Measurements from ENCODE around the gene TNPO3. TPM values are rescaled to one million over a fixed set of nuclear protein-coding genes. Genes with fewer than 3 reads are reported as not detected.
A peak's percentile ranks its signal among the peaks of the same experiment; 100 is the strongest.

The TNPO3 gene
- total RNA-seq (2012; rRNA removed) = 48.5 and 50.4 TPM in 2 replicates

DNA sequence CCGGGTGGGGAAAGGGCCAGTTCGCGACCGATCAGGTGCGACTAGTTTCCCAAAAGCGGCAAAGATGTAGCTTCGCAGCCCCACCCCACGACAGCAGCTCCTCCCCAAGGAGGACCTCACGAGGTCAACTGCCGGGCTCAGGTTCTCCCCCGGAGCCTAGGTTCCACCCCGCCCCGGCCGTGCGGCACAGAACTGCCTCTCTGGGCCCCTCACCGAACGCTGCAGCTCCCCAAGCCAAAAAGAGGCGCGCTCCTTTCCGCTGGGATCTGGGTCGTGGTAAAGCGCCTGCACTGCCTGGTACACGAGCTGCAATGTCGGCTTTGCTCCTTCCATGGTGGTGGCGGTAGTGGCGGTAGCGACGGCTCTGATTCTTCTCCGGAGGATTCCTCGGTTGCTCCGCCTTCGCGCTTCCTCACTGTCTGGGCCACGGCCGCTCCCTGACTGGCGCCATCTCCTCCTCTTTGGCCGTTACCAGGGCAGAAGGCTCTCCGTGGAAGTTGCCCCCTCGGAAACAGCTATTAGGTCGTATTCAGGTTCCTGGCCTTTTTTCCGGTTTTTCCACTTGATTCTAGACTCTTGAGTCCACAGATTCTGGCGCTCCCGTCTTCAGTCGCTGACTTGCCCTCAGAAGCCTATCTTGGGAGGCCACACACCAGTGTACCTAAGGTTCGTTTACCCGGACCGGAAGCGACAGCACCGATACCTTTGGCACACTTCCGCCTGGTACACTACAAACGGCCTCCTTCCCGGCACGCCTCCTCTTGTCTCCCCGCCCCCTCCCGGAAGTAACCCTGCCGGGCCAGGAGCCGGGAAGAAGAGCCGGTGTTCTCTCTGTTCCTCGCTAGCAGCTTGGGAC is at the start of gene TNPO3:
Gene TNPO3 (minus strand): TSS at position 674 of the 856 bp plus-strand sequence. CDS start 341 bp downstream, at position 333.
- H3K4me3 ChIP-seq (ENCODE audit: low read length) = peak within 1 kb of the TSS; percentile 91

DNA sequence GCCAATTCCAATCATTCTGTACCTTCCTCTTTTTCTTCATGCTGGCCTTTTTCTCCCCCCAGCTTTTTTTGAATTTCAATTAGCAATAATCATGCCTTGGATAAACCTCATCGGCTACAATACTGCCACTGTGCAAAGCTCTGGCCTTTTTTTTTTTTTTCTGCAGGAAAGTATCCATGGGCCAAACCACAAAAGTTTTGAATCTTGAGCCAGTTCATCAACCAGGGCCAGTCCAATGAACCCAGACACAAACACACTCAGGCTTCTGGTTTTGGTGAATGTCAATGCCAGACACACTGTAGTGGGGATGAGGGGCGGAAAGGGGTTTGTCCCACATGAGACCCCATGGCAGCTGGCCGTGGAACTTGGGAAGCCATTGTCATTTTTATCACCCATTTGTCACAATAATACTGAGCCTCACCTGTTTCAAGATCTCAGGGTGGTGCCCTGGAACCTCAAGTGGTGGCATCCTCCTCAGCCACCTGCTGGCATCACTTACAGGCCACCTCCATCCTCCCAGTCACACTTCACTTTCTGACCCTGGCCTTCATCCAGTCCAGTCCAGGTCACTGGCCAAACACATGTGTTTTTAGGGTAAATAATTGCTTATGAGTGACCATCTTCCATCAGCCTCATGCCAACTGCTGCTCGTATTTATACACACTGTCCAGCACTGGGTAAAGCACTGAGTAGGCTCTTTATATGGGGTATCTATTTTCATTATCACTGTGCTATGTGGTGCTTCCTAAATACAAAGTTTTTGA is 48.8 kb upstream of the TNPO3 start:
- Histone ChIP-seq H3K9me3 (replicated peaks; ENCODE audit: low read length) (no peaks in the 10 kb centered on the region), H3K27me3 (ENCODE audit: control insufficient read depth, insufficient read depth, low read length) (peaks cover 51% of the 10 kb centered on the region), H3K4me3 (ENCODE audit: low read length) (no peak overlapping the region)

More for the DNA sequence above, at the start of gene TNPO3:
- Histone ChIP-seq H3K9me3 (replicated peaks; ENCODE audit: low read length) (no peaks in the 10 kb centered on the region), H3K4me2 (ENCODE audit: low read length) (peak within 1 kb of the TSS; percentile 86), H3K36me3 (ENCODE audit: insufficient read depth, low read length) (no peaks in the 10 kb centered on the region), H3K4me1 (ENCODE audit: control insufficient read depth, insufficient read depth, low read length) (peaks cover 6% of the 10 kb centered on the region), H3K9ac (ENCODE audit: low read depth, low read length) (peak within 1 kb of the TSS; percentile 92), H3K27me3 (ENCODE audit: control insufficient read depth, insufficient read depth, low read length) (peaks cover 11% of the 10 kb centered on the region)

DNA sequence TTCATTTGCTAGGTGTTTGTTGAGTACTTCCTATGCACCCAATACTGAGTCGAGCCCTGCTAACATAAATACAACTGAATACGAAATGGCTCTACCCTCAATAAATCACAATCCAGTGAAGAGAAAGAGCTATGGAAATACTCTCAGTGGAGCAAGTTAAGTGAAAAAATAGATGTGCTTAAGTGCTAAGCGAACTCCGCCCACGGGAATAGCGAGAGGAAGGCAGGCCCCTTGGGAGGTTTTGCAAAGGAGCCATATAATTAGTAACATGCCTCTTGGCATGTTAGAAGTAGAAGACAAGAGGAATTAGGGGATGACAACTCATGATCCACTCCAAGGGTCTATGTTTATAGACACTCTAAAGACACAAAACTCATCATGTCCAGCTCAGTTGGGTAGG is 46.8 kb upstream of the TNPO3 start:
- Histone ChIP-seq H3K4me2 (ENCODE audit: low read length) (no peak overlapping the region), H3K4me1 (ENCODE audit: control insufficient read depth, insufficient read depth, low read length) (no peaks in the 10 kb centered on the region), H3K27me3 (ENCODE audit: control insufficient read depth, insufficient read depth, low read length) (peaks cover 58% of the 10 kb centered on the region), H3K36me3 (ENCODE audit: insufficient read depth, low read length) (no peaks in the 10 kb centered on the region), H3K9me3 (replicated peaks; ENCODE audit: low read length) (no peaks in the 10 kb centered on the region), H3K4me3 (ENCODE audit: low read length) (no peak overlapping the region), H3K9ac (ENCODE audit: low read depth, low read length) (no peak overlapping the region)

More for the DNA sequence above, 48.8 kb upstream of the TNPO3 start:
- Histone ChIP-seq H3K4me1 (ENCODE audit: control insufficient read depth, insufficient read depth, low read length) (no peaks in the 10 kb centered on the region), H3K4me2 (ENCODE audit: low read length) (no peak overlapping the region), H3K9ac (ENCODE audit: low read depth, low read length) (no peak overlapping the region), H3K36me3 (ENCODE audit: insufficient read depth, low read length) (no peaks in the 10 kb centered on the region)

DNA sequence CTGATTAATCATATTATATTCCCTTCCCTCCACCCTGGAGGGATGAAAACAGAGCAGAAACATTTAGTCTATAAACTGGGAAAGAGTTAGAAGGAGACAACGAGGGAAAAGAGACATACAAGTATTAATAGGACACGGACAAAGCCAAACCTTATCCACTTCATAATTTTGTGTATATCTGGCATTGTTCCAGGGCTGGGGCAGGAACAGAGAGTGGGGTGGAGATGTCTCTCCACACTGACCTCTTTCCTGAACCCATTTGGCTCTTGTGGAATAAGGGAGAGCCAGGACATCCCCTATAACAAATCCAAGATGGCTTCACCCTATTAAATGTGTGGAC is 45.9 kb upstream of the TNPO3 start:
- Histone ChIP-seq H3K4me2 (ENCODE audit: low read length) (no peak overlapping the region), H3K9me3 (replicated peaks; ENCODE audit: low read length) (no peaks in the 10 kb centered on the region), H3K9ac (ENCODE audit: low read depth, low read length) (no peak overlapping the region), H3K4me1 (ENCODE audit: control insufficient read depth, insufficient read depth, low read length) (no peaks in the 10 kb centered on the region), H3K27me3 (ENCODE audit: control insufficient read depth, insufficient read depth, low read length) (peaks cover 63% of the 10 kb centered on the region), H3K4me3 (ENCODE audit: low read length) (no peak overlapping the region), H3K36me3 (ENCODE audit: insufficient read depth, low read length) (no peaks in the 10 kb centered on the region)

DNA sequence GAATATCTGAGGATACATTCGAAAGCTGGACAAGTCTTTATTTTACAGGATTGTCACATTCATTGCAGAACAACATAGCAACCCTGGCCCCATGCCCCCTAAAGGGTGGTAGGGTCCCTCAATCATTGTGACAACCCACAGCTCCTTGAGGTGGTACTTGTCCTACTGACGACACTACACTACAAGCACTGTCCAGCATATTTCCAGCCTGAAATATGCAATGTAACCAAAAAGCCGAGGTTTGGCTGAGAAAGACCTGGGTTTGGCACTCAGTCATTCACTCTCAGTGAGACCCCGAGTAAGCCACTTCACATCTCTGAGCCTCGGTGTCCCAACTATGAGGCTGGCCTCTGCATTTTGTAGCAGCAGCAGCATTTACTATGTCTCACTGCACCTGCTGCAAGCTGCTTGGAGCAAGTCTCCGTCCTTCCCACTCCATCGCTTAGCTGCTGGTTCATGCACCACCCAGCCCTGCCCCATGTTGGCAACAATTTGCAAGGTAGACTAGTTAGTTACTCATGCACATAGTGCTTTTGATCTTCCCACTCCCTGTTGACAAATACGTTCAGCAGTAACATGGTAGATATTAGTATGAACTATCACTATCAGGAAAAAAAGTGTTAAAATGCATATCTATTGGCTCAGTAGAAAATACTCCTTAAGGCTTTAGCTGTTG is 43.6 kb upstream of the TNPO3 start:
- Histone ChIP-seq H3K36me3 (ENCODE audit: insufficient read depth, low read length) (no peaks in the 10 kb centered on the region), H3K27me3 (ENCODE audit: control insufficient read depth, insufficient read depth, low read length) (peaks cover 60% of the 10 kb centered on the region)

DNA sequence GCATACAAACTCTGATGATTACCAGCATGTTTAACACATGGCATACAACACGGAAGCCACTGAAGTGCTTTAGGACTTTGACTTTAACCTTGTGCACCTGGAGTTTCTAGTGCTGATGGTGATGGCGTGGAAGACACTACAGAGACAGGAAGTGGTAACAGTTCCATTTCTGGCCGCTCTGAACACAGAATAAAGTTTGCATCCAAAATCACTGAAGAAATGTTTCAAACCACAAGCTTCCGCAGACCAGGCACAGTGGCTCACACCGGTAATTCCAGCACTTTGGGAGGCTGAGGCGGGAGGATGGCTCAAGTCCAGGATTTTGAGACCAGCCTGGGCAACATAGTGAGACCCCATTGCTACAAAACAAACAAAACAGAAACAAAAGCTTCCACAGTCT is 40.3 kb upstream of the TNPO3 start:
- H3K36me3 ChIP-seq (ENCODE audit: insufficient read depth, low read length) = no peaks in the 10 kb centered on the region
- no peaks in the 10 kb centered on the region for H3K4me1 ChIP-seq (ENCODE audit: control insufficient read depth, insufficient read depth, low read length)
- no peaks in the 10 kb centered on the region for H3K9me3 ChIP-seq (replicated peaks; ENCODE audit: low read length)
- no peak overlapping the region for H3K4me2 ChIP-seq (ENCODE audit: low read length)
- H3K4me3 ChIP-seq (ENCODE audit: low read length) = no peak overlapping the region
- H3K9ac ChIP-seq (ENCODE audit: low read depth, low read length) = no peak overlapping the region
- H3K27me3 ChIP-seq (ENCODE audit: control insufficient read depth, insufficient read depth, low read length) = peaks cover 34% of the 10 kb centered on the region

More for the DNA sequence above, 43.6 kb upstream of the TNPO3 start:
- H3K4me1 ChIP-seq (ENCODE audit: control insufficient read depth, insufficient read depth, low read length) = no peaks in the 10 kb centered on the region
- H3K4me2 ChIP-seq (ENCODE audit: low read length) = no peak overlapping the region
- no peak overlapping the region for H3K4me3 ChIP-seq (ENCODE audit: low read length)
- H3K9me3 ChIP-seq (replicated peaks; ENCODE audit: low read length) = no peaks in the 10 kb centered on the region
- no peak overlapping the region for H3K9ac ChIP-seq (ENCODE audit: low read depth, low read length)

DNA sequence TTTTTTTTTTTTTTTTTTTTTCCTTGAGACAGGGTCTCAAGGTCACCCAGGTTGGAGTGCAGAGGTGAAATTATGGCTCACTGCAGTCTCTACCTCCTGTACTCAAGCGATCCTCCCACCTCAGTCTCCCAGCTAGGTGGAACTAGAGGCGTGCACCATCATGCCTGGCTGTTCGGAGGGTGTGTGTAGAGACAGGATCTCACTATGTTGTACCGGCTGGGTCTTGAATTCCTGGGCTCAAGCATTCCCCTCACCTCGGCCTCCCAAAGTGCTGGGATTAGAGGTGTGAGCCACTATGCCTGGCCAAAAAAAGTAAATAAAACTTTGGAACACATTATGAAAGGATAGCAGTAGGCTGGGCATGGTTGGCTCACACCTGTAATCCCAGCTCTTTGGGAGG is 39.6 kb upstream of the TNPO3 start:
- Histone ChIP-seq H3K36me3 (ENCODE audit: insufficient read depth, low read length) (no peaks in the 10 kb centered on the region), H3K4me1 (ENCODE audit: control insufficient read depth, insufficient read depth, low read length) (no peaks in the 10 kb centered on the region), H3K9ac (ENCODE audit: low read depth, low read length) (no peak overlapping the region), H3K9me3 (replicated peaks; ENCODE audit: low read length) (no peaks in the 10 kb centered on the region), H3K4me2 (ENCODE audit: low read length) (no peak overlapping the region), H3K4me3 (ENCODE audit: low read length) (no peak overlapping the region), H3K27me3 (ENCODE audit: control insufficient read depth, insufficient read depth, low read length) (peaks cover 40% of the 10 kb centered on the region)

DNA sequence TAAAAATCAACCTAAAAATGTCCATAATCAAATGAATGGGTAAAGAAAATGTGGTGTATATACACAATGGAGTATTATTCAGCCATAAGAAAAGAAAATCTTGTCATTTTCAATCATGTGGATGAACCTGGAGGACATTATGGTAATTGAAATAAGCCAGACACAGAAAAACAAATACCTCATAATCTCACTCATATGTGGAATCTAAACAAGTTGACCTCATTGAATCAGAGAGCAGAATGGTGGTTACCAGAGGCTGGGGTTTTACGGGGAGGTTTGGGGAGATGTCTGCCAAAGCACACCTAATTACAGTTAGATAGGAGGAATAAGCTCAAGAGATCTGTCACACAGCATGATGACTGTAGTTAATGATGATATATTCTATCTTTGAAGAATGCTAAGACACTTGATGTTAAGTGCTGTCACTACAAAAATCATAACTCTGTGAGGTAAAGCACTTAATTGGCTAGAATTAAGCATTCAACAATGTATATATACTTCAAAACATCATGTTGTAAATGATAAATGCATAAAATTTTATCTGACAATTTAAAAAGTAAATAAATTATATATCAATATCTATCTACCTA is 39.1 kb upstream of the TNPO3 start:
- H3K4me3 ChIP-seq (ENCODE audit: low read length) = no peak overlapping the region

DNA sequence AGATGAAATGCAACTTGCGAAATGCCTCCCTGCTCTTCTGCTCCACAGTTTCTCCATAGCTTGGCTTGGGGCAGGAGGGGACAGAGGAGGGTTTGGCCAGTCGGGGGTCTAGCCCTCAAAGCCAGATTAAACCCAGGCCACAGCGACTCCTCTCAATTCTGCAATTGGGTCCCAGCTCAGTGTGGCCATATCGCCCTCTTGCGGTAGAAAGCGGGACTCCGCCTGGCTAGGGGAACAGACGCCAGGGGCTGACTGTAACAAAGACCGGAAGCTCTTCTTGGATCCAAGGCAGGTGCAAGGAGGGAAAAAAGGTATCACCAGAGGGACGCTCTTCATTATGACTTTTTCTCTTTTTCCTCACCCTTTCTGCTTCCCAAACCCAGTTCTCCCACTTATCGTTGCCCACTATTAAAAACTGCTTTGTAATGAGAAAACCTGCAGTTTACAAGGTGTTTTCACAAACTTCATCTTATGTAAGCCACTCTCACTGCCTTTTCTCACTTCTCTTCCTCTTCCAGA is 36.6 kb upstream of the TNPO3 start:
- H3K9me3 ChIP-seq (replicated peaks; ENCODE audit: low read length) = no peaks in the 10 kb centered on the region
- H3K4me1 ChIP-seq (ENCODE audit: control insufficient read depth, insufficient read depth, low read length) = no peaks in the 10 kb centered on the region
- no peak overlapping the region for H3K4me2 ChIP-seq (ENCODE audit: low read length)
- H3K36me3 ChIP-seq (ENCODE audit: insufficient read depth, low read length) = no peaks in the 10 kb centered on the region
- H3K9ac ChIP-seq (ENCODE audit: low read depth, low read length) = no peak overlapping the region
- no peak overlapping the region for H3K4me3 ChIP-seq (ENCODE audit: low read length)
- H3K27me3 ChIP-seq (ENCODE audit: control insufficient read depth, insufficient read depth, low read length) = peaks cover 40% of the 10 kb centered on the region

More for the DNA sequence above, 39.1 kb upstream of the TNPO3 start:
- no peaks in the 10 kb centered on the region for H3K36me3 ChIP-seq (ENCODE audit: insufficient read depth, low read length)
- peaks cover 46% of the 10 kb centered on the region for H3K27me3 ChIP-seq (ENCODE audit: control insufficient read depth, insufficient read depth, low read length)
- no peaks in the 10 kb centered on the region for H3K4me1 ChIP-seq (ENCODE audit: control insufficient read depth, insufficient read depth, low read length)
- H3K9ac ChIP-seq (ENCODE audit: low read depth, low read length) = no peak overlapping the region
- H3K4me2 ChIP-seq (ENCODE audit: low read length) = no peak overlapping the region
- H3K9me3 ChIP-seq (replicated peaks; ENCODE audit: low read length) = no peaks in the 10 kb centered on the region

DNA sequence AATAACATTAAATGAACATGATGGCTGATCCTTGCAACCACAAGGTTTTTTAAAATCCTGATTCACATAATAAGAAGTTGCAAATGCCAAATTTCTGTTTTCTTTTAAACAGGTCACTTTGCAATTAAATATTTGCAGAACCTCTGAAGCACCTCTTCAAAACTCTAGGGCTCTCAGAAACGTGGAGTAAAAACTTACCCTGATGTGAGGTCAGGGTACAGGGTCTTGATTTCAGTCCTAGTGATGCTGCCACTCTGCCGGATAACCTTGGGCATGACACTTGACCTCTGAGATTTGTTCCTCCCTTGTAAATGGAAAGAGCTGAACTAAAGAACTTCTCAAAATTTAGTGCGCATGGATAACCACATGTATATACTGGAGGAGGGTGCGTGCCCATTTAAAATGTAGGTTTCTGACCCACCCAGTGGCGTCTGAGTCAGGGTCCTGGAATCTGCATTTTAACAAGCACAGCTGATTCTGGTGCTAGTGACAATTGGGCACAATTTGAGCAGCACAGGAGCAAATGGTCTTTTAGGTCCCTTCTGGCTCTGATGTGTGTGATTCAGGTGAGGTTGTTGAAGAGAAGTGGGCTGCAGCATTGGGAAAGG is 35.5 kb upstream of the TNPO3 start:
- no peaks in the 10 kb centered on the region for H3K36me3 ChIP-seq (ENCODE audit: insufficient read depth, low read length)
- no peak overlapping the region for H3K4me2 ChIP-seq (ENCODE audit: low read length)
- no peaks in the 10 kb centered on the region for H3K4me1 ChIP-seq (ENCODE audit: control insufficient read depth, insufficient read depth, low read length)
- H3K4me3 ChIP-seq (ENCODE audit: low read length) = no peak overlapping the region
- H3K9ac ChIP-seq (ENCODE audit: low read depth, low read length) = no peak overlapping the region
- H3K27me3 ChIP-seq (ENCODE audit: control insufficient read depth, insufficient read depth, low read length) = peaks cover 33% of the 10 kb centered on the region
- no peaks in the 10 kb centered on the region for H3K9me3 ChIP-seq (replicated peaks; ENCODE audit: low read length)

Measured in skeletal muscle satellite cell (primary cell).